HG03378 (cell line): ENCODE results near the gene DOCK3.
"Not testable (repeated sequence)": the region's sequence is repeated elsewhere in the genome, so short reads cannot be mapped to it uniquely, and the experiment has no call there.

Source experiments
- ATAC-seq: cut with Tn5 transposase; IDR thresholded peaks from one replicate; pipeline ENCODE4 v1.9.1; 2021; ENCODE audit warnings: mild to moderate bottlenecking, moderate library complexity; ENCODE audit not compliant: unreplicated experiment

DOCK3 gene

GRCh38 chr3:51082363-51082762 lies 407.6 kb downstream of the DOCK3 start:
- ATAC-seq, result no peak

- no peak for ATAC-seq
These were observed 408.8 kb downstream of the DOCK3 start for GRCh38 chr3:51083490-51083889.

GRCh38 chr3:51092141-51092540 lies 417.4 kb downstream of the DOCK3 start:
- ATAC-seq, result not testable (repeated sequence)

GRCh38 chr3:51094838-51095237 lies 420.1 kb downstream of the DOCK3 start:
- not testable (repeated sequence) for ATAC-seq

- no peak for ATAC-seq
These were observed 425.2 kb downstream of the DOCK3 start for GRCh38 chr3:51099794-51100535.

- ATAC-seq, result no peak
These were observed 425.8 kb downstream of the DOCK3 start for GRCh38 chr3:51100536-51100851.

GRCh38 chr3:51102396-51102795 lies 427.7 kb downstream of the DOCK3 start:
- ATAC-seq, result no peak

GRCh38 chr3:51106242-51106876 lies 431.6 kb downstream of the DOCK3 start:
- ATAC-seq, result no peak

GRCh38 chr3:51110586-51110985 lies 435.9 kb downstream of the DOCK3 start:
- ATAC-seq, result no peak

- no peak for ATAC-seq
These were observed 448.2 kb downstream of the DOCK3 start for GRCh38 chr3:51122944-51123343.

- no peak for ATAC-seq
These were observed 448.8 kb downstream of the DOCK3 start for GRCh38 chr3:51123531-51123930.

GRCh38 chr3:51131607-51132006 lies 456.9 kb downstream of the DOCK3 start:
- not testable (repeated sequence) for ATAC-seq

GRCh38 chr3:51137715-51138114 lies 463.0 kb downstream of the DOCK3 start:
- ATAC-seq, result no peak

- ATAC-seq, result no peak
These were observed 464.9 kb downstream of the DOCK3 start for GRCh38 chr3:51139616-51140015.

GRCh38 chr3:51141573-51141972 lies 466.8 kb downstream of the DOCK3 start:
- ATAC-seq, result no peak

- no peak for ATAC-seq
These were observed 471.3 kb downstream of the DOCK3 start for GRCh38 chr3:51145811-51146585.

GRCh38 chr3:51146781-51147180 lies 472.1 kb downstream of the DOCK3 start:
- no peak for ATAC-seq

- no peak for ATAC-seq
These were observed 481.4 kb downstream of the DOCK3 start for GRCh38 chr3:51156147-51156546.

GRCh38 chr3:51163051-51163450 lies 488.3 kb downstream of the DOCK3 start:
- no peak for ATAC-seq

GRCh38 chr3:51173518-51174271 lies 499.0 kb downstream of the DOCK3 start:
- no peak for ATAC-seq

- ATAC-seq, result no peak
These were observed 502.2 kb downstream of the DOCK3 start for GRCh38 chr3:51176923-51177322.
